ENCODE measurements around the gene UQCRQ.

Gene UQCRQ

GRCh38 chr5:132866342-132867045 lies at the start of gene UQCRQ, which contains the start of gene GDF9:
UQCRQ (plus strand) TSS chr5:132866642; CDS start chr5:132866882, 240 bp downstream.
GDF9 (minus strand) TSS chr5:132866469; CDS start chr5:132864533, 1,936 bp downstream.
- peak; percentile 98 for DNase-seq

DNA sequence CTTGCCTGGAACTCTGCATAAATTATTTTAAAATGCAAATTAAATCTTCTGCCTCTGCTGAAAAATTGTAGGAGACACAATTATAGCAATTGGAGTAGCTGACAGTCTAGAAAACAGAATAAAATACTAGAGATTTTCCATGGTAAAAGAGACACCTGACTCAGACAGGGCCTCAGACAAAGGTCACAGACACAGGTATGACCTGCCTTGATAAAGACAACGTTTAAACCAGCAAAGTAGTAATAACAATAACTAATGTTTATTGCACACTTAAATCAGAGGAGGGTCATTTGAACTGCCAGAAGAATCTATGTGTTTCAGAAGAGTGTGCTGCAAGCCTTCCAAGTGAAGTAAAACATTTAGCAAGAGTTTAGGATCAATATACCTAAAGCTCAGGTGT lies 49.4 kb upstream of the UQCRQ start:
- DNase-seq = no peak

DNA sequence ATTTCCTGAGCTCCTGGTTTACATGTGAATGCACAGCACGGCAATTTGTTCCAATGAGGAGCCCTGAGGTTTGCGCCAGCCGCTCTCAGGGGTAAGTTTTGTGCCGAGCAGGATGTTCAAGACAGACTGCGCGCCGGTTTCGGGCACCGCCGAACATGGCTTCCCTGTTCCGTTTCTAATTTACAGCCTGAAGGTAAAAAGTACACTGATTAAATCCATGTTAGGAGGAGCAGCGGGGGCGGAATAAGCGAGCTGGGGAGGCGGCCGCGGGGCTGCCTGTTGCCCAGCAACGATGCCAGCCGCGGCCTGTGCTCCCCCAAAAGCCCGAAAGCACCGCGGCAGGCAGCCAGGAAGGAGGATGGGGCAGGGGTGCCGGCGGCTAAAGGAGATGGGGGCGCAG lies 47.0 kb upstream of the UQCRQ start:
- DNase-seq = no peak

- DNase-seq = peak; percentile 88
These were observed 46.2 kb upstream of the UQCRQ start for GRCh38 chr5:132820162-132820754.

DNA sequence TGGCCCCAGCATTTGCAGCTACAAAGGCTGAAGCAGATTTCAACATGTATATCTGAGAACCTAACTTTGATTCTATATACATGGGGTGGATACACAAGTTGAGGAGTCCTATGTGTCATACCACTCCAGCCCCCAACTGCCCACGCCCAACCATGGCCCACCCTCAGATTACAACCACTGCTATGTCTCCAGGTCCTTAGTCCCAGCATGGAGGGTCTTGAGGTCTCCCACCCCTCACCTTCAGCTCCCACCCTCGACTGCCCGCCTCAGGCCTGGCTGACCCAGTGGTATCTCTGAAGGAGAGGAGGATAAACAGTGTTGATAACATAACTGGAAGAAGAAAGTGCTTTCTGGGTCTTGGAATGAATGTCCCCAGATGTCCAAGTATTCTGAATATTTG lies 45.1 kb upstream of the UQCRQ start:
- no peak for DNase-seq

GRCh38 chr5:132821791-132822190 lies 44.7 kb upstream of the UQCRQ start:
- no peak for DNase-seq

GRCh38 chr5:132822650-132823480 lies 43.6 kb upstream of the UQCRQ start:
- DNase-seq = no peak

DNA sequence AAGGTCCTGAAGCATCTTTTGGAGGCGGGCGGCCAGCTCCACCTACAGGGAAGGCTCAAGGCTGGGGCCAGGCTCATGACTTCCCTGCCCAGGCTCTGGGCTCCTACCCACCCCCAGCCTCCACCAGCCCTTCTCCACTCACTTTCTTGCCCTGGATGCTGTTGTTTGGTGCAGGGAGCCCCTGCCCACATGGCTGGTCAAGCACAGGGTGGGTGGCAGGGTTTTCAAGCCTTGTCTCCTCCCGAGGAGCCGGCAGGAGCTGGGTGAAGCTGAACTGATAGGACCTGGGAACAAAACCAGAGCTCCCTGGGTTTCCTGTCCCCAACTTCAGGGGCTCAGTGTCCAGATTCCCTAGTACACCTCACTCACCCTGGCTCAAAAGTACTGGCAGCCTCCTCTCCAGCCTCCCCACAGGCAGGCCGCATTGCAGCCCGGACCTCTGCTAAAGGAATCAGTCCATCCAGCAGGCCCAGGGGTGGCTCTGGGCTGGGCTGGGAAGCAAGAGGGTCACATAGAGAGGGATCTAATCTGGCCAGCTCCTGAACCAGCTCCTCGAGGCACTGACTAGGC lies 42.9 kb upstream of the UQCRQ start:
- DNase-seq = no peak

DNA sequence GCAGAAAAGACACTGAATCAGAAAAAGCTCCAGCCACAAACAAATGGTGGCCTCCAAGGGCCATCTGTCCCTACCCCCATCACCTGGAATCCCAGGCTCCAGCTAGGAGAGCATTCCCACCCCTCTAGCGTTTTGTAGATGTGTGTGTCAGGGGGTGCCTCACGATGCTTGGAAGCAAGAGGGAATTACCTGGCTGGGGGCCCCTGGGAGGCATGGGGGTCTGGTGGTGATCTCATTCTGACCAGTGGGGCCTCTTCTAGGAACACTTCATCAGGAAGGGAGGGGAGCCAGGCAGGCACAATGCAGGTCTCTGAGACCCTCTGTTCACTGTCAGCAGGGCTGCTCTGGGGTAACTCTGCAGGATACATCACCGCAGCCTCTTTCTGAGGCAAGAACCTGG lies 42.0 kb upstream of the UQCRQ start:
- DNase-seq = no peak

GRCh38 chr5:132825033-132825833 lies 41.2 kb upstream of the UQCRQ start:
- no peak for DNase-seq

DNA sequence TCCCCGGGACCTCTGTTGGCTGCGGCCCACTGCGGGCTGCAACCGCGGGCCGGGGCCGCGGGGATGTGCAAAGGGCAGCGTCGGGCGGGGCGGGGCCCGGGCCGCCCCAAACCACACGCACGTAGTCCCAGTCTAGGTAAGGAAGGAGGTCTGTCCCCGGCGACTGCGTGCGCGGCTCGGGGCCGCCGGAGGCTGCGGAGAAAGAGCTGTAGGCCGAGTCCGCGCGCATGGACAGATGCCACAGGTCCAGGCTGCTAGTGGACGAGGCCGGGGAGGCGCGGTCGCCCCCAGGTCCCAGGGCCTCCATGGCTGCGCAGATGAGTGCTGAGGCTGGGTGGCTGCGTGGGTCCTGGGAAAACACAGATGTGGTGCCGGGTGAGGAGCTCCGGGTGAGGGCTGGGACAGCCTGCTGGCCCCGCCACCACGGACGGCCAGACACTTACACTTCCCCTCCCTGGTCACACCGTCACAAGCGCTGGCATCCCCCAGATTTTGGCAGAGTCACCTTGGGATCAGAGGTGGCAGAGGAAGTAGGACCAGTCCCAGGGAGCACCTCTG lies 40.5 kb upstream of the UQCRQ start:
- no peak for DNase-seq

DNA sequence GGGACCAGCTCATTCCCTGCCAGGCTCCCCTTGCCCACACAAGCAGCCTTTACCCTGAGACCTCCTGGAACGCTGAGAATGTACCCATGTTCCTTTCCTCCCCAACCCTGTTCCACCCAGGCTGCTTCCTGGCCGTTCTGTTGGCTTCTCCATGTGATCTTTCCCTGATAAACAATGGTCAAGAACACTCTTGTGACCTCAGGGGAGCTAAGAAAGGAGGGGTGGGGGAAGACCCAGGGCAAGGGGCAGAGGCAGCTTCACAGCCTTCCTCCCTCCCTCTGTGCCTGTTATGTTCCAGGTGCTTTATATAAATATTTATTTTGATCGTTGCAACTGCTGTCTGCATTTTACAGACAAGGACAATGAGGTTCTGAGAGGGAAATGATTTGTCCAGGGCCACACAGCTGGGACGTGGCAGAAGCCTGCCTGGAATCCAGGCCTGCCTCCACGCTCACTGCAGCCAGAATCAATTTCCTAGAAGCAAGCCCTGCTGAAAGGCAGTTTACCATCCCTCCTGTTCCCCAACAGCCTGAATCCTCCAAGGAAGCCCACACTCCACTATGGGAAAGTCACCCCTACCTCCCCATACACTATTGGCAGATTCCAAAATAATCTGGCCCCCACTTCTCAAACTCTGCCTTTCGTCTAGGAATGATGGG lies 39.9 kb upstream of the UQCRQ start:
- no peak for DNase-seq

DNA sequence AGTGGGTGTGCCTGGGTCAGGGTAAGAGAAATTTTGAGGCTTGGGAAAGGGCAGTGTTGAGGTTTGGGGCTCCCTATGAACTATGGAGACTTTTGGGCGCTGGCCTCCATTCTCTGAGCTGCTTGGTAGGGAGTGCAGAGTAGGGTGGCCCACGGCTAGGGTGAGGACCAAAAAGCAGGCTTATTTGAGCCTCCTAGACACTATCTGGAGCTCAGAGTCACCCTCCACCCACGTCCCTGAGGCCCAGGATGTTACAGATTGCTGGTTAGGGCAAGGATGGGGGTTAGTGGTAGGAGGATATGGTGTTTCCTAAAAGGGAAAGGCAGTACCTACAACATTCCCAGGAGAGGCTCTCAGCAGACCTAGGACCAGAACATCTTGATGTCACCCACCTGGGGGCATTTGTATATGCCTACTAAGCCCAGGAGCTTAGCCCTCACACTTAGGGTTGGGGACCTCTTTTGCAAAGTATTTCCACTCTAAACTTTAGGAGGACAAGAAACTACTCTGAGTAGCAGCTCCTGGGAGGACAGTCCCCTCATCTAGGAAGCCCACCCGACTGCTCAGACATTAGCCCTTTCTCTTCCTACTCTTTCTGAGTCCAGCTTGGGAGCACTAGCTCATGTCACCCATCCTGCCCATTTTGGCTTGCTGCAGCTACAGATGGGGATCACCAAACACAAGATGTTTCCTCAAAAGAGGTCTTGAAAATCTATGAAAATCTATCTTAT lies 38.3 kb upstream of the UQCRQ start:
- no peak for DNase-seq

- DNase-seq = no peak
These were observed 37.5 kb upstream of the UQCRQ start for GRCh38 chr5:132828846-132829494.

DNA sequence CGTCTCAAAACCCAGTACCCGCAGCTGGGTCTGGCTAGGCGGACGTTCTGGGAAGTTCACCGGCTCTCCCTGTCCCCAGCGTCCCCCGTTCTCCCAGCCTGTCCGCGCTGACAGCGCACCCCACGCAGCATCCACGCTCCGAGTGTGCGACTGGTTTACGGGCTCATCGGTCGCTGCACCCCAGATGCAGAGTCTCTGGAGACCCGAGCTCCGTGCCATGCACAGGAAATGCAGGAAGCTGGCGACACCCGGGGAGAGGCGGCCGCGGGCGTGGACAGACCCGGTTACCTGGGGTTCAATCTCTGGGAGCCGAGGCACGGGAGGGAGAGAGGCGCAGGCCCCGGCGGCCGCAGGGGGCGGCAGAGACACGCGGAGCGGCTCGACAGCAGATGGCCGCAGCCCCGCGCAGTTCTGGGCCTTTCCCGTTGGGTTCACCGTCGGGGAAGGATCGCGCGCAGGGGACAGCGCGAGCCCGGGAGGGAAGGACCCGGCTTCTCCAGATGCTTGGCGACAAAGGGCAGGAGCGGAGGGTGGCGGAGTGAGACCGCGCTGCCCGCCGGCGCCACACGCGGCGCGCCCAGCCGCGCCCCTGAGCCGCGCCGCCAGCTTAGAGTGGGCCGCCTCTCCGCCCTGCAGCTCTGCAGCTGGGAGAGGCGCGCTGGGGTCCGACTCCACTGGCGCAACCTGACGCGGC lies 36.6 kb upstream of the UQCRQ start:
- peak; percentile 74 for DNase-seq

- DNase-seq = no peak
These were observed 35.9 kb upstream of the UQCRQ start, which contains the start of gene SHROOM1 for GRCh38 chr5:132830436-132831094. SHROOM1 (minus strand) TSS chr5:132830647; CDS start chr5:132826140, 4,507 bp downstream.

DNA sequence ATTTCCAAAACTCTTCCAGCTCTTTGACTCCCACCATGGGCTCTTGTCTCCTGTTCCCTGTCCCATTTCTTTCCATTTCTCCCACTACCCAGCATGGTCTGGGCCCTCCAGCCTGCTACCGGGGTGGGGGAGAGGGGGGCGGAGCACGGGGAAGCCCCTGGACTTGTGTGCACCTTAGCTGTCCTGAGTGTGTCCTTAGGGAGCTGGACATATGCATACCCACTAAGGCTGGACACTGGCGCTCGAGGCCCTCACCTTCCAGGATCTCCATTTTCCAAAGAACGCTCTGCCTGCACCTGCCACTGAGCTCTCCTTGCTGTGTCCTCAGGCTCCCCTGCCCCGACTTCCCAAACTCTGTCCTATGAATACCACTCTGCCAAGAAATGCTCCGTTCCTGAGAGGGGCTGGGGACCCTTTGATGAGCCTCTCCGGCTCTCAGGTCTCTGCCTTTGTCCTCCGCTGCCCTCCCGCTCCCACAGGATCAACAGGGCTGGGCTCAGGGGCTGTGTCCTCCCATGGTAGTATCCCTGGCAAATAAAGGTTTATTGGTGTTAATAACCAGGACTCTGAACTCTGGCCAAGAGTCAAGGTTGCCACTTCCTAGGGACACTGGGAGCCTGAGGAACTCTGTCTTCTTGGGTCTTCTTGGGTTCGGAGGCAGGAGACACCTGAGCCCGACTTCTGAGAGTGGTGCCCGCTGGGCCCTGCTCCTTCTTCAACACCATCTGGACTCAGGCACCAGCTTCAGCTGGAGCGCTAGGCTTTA lies 35.2 kb upstream of the UQCRQ start:
- DNase-seq = no peak

- no peak for DNase-seq
These were observed 33.8 kb upstream of the UQCRQ start for GRCh38 chr5:132832612-132833011.

Measured in CD4-positive, alpha-beta T cell treated with Interleukin-12 subunit alpha and Interleukin-12 subunit beta, for 1 hour (primary cell).